Stimulated activated CD4-positive, alpha-beta T cell treated with anti-CD3 and anti-CD28 coated beads, Interleukin-2, amount 100 ng/mL, for 4 hours (primary cell): ENCODE data around the gene CASTOR1.
A peak's percentile ranks its signal among the peaks of the same experiment; 100 is the strongest.

Experiments used
- DNase-seq: peaks from one replicate; pipeline ENCODE4 v3.0.0-alpha.2; 2020; ENCODE audit warnings: low read depth

The CASTOR1 gene

DNA sequence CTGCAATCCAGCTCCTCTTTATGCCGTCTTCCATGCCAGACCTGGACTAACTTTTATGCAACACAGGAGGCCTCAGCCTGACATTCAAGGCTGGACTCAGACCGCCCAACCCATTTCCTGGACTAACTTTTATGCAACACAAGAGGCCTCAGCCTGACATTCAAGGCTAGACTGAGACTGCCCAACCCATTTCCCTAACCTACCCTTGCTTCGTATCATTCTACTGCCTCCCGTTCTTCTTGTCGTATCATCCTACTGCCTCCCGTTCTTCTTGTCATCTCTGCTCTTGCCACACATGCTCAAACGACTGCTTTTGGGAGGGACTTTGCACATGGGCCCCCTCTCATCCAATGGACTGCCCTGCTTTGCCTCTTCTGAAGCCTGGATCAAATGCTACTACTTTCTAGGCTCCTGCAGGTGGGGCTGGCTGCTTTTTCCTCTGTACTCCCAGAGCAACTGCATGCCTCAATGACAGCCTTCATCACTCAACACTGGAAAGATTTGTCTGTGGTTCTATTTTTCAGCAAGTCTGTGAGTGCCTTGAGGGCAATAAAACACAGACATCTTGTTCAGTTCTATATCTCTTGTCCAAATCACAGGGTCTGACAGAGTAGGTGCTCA is 29.6 kb upstream of the CASTOR1 start:
- no peak for DNase-seq

DNA sequence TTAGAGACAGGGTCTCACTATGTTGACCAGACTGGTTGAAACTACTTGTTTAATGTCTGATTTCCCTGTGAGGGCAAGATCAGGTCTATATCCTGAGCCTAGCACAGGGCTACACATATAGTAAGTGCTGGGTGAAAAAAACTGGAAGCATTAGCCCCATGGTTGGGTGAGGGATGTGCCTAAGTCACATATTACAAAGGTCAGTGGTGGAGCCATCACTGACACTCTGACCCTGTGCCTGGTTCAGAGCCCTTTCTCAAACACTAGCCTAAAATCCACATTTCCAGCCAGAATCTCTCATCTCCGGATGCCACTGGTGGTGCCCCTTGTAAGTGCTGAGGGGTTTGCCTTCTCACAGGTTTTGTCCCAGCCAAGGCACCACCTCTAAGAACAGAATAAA is 28.5 kb upstream of the CASTOR1 start:
- DNase-seq: no peak

DNA sequence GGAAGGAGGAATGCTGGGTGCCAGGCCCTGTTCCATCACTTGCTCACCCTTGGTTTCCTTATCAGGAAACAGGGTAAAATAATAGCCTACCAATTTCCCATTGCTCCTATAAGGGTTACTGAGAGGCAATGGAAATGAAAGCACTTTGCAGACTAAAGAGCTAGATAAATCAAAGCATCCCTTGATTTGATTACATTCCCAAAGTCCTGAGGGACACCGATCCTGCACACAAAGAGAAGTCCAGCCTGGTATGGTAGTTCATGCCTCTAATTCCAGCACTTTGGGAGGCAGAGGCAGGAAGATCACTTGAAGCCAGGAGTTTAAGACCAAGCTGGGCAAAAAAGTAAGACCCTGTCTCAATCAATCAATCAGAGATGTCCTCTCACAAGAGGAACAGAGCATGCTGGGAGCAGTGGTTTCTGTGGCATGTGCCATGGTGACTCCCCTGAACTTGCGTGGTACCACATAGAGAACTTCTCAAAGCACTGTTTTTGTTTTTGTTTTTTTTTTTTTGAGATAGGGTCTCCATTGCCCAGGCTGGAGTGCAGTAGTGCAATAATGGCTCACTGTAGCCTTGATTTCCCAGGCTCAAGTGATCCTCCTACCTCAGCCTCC is 26.8 kb upstream of the CASTOR1 start:
- DNase-seq: no peak

DNA sequence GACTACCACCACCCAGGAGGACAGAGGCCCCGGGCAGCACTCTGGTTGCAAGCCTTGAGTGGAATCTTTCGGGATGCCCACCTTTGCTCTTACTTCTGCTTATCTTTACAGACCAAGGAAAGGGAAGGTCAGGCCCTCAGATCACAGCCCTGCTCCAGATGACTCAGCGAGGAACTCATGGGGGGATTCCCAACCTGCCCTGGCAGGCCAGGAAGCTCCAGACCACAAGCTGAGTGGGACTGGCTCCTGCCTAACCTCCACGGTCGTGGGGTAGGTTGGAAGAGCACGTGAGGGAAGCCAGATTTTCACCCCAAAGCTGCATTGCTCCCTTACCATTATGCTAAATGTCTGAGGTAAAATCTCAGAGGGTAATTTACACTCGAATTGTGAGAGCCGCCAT is 25.6 kb upstream of the CASTOR1 start:
- peak; percentile 42 for DNase-seq

DNA sequence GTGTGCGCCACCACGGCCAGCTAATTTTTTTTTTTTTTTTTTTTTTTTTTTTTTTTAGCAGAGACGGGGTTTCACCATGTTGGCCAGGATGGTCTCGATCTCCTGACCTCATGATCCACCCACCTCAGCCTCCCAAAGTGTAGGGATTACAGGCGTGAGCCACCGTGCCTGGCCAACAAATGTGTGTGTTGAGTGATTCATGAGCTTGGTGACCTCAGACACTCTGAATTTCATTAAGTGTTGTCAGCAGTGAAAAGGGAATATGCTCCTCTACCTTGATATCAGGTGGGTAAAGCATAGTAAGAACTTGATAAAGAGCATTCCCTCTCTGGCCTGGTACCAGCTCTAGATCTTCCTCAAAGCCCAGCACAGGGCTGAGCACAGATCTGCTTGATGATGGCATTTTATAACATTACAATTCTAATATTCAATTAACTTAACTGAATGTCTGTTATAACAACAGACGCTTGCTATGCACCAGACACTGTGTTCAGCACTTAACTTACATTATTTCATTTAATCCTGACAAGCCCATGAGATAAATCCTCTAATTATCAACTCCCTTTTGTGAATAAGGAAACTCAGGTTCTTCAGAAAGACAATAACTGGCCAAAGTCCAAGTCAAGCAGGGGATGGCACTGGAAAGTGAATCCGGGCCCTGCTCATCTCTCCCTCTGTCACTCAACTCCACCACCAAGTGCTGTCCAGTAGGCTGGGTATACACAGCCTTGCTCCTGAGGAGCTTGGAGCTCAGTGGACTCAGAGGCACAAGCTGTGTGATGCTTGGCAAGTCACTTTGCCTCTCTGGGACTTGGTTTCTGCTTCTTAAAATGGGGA is 24.4 kb upstream of the CASTOR1 start:
- DNase-seq: no peak

DNA sequence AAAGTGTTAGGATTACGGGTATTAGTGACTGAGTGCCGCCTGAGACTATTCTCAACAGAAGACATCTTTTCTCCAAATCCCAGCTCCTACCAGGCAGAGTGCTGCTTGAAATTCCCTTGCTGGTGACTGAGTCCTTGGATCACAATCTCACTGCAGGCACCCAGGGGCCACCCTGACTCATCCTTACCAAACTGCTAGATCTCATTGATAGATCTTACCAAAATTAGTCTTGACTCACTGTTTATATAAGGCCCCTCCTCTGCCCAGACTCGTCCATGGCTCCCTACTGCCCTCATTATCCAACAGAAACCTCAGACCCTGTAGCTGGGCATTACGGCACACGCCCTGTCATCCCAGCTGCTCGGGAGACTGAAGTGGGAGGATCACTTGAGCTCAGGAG is 22.7 kb upstream of the CASTOR1 start:
- no peak for DNase-seq

DNA sequence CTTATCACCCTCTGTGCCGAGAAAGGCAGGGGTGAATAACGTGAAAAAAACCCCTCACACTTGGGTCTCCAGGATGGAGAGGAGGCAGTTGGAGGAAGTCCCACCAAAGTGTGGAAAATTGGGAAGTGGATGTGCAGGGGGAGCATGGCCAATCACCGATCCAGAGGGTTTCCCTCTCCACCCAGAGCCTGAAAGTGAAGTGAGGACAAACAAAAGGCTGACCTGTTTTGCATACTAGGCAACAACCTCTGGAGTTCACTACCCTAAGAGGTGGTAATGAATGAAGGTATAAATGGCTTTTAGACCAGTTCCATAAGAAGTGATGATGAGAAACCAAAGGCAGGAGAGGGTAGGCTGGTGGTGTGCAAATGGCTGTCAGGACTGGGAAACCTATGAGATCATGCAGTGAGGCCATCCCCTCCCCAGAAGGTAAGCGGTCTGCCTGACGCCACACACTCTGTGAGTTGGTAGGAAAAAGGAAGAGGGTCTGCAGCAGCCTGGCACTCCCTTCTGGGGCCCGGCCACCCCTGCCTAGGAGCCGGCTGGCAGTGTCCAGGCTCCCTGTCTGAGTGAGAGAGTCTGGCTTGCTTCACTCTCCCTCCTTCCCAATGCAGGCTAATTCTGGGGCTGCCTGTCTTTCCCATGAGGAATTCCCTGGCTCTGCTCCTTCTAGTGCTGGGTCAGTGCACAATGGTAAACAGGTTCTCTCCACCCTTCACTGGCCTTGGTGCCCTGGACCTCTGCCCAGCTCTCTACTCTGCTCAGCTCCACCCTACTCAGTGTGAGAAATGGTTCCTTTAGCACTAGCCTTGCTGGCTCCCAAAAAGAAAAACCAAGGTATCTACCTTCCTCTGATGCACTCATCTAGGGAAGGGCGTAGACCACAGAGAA is 21.8 kb upstream of the CASTOR1 start:
- DNase-seq: no peak

DNA sequence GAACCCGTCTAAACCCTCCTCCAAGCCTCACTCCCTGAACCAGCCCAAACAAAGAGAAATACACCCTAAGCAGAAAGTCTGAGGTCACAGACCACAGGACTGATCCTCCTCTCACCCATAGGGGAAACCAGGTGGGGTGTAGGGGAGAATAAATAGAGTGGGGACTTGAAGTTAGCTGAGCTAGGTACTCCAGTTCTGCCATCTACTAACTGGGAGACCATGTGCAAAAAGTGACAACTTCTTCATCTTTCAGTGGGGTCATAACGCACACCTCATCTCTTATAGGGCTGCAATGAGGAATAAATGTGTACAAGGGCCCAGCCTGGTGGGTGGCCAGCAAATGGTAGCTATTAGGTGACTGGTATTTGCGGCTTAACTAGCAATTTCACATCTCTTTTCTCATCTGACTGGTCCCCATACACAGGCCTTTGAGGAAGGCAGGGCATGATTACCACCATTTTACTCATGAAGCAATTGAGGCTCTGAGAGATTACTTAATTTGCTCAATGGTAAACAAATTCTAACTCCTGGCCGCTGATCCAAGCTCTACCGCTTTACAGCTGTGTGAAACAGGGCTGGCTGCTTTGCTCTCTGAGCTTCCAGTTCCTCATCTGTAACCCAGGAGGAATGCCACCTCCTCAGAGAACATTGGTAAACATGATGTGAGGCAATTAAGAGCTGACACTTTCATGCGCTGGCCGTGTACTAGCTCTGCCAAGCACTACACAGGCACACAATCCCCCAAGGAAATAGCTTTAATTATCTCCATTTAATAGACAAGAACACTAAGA is 20.8 kb upstream of the CASTOR1 start:
- DNase-seq: no peak

DNA sequence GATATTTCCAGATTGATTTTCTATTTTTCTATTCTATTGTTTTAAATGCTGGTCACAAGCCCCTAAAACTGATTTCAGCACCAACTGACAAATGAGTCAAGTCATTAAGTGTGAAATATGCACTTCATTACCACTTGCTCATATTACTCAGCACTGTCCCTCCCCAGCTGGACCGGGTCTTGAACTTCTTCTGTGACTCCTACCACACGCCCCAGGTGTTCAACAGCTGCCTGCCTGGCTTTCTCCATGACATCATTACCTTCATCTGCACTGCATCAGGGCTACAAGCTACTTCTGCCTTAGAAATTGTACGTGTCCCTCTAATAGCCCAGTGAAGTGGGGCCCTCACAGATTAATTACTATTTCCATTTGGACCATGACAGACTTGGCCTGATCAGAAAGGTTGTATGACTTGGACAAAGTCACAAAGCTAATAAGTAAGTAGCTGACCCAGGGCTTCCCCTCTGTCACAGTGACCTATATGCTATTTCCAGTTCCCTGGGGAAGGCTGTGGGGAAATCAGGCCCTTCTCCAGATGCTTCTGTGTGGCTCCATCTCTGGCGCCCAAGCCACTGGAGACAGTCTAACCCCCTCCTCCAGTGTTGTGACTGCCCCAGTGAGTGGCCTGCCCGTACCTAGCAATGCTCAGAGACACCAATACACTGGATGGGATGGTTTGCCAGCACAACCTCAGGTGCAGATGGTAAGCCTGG is 19.4 kb upstream of the CASTOR1 start:
- DNase-seq: no peak

DNA sequence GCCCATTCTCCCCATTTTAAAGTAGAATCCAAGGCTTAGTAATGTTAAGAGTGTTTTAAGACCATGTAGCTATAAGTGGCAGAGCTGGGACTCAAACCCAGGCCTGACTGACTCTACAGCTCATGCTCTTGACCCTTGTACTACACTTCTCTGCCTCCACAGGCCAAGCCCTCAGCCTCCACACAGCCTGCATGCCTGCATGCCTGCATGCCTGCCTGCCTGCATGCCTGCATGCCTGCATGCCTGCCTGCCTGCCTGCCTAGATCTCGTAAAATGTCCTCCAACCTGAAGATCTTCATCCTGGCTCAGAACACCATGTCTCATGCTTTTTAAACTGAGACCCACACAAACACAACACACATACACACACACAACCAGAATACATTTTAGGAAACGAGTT is 18.8 kb upstream of the CASTOR1 start:
- no peak for DNase-seq

DNA sequence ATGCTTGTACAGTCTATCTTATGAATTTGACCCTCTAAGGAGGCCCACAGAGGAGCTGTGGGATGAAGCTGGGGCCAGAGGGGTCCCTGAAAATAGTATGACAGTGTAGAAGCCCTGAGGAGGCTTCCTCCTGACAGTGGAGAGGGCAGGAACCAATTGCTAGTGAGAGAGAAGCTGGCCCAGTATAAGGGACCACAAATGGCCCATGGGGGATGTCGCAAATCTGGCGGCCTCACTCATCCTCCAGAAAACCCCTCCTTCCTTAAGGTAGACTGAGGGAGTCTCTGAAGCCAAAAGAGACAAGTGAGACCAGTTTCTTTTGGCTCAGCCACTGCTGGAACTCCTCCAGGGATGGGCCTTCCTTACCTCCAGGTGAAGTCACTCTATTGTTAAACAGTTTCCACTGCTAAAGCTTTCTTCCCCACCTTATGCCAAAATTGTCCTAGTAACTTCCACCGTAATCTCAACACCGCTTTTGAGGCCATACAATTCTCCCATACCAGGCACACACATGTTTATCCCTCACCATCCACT is 17.8 kb upstream of the CASTOR1 start:
- no peak for DNase-seq

DNA sequence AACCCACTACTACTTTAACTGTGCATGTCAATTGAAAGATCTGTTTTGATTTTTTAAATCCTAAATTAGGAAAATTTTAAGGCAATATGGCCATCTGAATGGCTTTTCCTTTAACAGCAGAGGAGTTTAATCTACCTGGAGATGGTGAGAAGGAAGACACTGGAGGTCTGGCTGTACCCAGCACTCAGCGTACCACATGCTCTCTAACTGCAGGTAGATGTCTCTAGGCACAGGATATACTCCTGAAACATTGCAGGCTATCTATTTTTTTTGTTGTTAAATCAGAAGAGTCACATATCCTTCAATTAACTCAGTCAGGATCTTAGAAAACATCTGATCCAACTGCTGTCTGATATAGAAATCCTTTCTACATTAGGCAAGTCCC is 17.3 kb upstream of the CASTOR1 start:
- no peak for DNase-seq

DNA sequence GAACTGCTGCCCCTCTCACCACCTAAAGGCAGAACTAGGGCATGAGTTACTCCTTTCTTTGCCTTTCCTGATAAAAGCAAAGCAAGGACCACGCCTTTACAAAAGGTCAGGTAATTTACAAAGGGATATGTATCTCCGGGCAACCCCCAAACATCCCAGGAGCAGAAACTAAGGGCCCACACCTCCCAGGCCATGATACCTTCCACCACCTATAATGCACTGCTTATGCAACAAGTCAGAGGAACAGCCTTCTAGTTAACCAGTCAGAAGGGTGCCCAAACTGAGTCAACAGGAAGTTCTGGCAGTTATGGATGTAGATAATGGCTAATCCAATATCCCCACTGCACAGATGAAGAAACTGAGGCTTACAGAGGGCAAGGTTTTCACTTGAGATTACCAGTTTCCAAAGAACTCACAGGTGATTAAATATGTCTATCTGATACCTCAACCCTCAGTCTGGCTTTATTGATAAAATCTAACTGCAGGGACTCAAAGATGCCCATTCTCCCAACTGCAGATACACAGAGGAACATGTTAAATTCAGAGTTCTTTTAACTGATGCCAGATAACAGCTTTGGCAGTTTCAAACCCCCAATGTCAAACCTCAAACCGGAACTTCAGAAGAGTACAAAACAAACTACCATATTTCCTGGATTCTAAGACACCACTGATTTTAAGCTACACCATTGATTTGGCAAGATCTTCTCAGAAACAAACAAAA is 16.8 kb upstream of the CASTOR1 start:
- no peak for DNase-seq

DNA sequence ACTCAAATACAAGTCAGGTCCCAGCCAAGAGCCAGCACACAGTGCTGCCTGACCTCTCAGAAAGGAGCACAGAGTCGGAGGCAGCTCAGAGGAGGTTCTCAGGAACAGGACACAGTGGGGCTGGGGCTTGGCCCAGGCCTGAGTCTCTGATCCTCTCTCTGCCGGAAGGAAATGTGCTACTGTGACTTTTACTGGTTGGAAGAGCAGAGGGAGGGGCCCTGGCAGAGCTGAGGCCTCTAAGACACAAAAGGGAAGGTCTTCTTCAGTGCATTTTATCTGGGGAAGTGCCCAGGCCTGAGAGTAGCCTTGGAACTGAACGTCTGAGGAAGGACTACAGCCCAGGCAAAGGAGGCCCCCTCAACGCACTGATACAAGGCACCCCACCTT is 16.2 kb upstream of the CASTOR1 start:
- no peak for DNase-seq

DNA sequence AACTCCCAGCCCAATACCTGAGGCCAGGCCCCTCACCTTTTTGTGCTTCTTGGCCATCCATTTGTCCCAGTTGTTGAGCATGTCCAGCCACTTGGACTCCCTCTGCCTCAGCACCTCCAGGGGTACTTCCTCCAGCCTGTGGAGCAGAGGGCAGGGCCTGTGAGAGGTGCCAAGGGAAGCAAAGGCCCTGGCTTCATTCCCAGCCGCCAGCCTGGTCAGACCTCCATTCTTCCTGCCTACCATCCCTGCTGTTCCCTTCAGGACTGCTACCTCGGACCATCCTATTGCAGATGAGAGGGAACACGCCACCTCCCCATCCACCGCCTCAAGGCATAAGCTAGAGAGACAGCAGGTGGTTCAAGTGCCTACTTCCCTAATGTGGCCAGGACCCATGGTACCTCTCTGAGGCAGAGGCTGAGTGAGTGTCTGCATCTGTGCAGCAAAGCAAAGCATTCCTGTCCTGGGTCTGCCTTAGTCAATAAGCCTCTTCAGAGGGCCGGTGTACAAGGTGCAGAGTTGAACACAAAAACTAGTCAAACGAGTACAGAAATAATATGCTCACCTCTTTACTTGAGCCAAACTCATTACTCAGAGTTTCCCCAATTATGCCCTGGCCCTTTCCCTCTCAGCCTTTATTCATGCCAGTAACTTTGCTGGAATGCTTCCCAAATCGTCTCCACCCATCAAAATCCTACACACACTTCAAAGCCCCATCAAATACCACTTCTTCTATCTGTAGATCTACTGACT is 15.4 kb upstream of the CASTOR1 start:
- no peak for DNase-seq

DNA sequence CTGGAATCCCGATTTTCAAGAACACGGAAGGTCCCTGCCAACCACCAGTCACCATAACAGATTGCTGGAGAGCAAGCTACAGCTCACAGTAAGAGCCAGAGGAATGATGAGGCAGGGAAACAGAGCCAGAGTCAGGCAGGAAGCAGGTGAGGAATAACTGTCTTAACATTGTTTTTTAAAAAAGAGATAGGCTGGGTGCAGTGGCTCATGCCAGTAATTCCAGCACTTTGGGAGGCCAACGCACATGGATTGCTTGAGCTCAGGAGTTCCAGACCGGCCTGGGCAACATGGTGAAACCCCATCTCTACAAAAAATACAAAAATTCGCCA is 13.5 kb upstream of the CASTOR1 start:
- DNase-seq: no peak

DNA sequence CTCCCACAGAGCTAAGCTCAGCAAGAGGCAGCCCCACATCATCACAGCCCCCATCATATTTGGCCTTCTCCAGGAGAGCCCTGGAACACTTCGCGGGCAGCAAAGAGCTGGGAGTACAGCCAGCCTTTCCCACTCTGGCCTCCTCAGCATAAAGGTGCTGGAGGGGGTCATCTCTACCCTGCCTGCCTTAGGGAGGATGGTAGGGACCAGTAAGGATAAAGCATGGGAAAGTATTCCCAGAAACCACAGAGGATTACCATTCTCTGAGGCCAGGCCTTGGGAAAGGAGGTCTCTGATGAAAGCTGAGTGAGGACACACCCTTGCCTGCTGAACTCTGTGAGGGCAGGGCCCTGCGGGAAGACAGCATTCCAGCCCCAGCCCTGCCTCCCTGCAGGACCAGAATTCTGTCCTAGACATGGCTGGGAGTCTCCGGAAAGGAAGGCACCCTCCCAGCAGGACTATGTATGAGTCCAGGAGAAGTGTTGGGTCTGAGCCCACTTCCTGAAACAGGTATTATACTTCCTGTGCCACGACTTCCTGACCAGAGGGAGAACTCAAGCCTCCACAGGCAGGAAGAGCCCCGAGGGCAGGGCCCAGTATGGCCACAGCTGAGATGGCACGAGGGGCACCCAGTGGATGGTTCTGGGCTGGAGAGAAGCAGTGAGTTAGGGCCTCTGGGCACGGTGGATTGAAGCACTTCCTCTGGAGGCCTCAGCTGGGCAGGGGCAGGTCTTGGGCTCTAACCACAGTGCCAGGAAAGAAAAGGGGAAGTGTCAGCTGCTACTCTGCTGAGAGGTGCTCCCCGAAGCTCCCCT is 12.9 kb upstream of the CASTOR1 start:
- DNase-seq: no peak

DNA sequence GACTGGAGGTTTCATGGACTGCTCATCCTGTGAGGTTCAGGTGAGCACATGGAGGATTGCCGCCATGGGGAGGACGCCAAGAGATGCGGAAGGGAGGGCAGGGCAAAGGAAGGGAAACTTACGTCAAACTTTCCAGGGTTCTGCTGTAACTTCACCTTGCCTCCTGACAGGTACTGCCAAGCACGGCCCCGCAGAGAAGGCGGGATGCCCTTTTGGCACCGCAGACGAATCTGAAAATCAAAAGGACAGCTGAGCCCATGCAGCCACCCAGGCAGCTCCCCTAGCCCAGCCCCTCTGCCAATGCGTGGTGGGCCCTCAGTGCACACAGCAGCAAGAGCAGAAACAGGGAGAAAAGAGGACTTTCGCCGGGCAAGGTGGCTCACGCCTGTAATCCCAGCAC is 10.0 kb upstream of the CASTOR1 start:
- DNase-seq: no peak
